ENCODE data around the gene BCL2L13.

BCL2L13 gene

GRCh38 chr22:17780116-17780740, 141.7 kb downstream of the BCL2L13 start:
- no peak overlapping the region for H3K27ac ChIP-seq
- TF ChIP-seq CTCF (IDR thresholded peaks at IDR 0.05) = no peak
- H3K4me3 ChIP-seq = no peak overlapping the region
- no peak for DNase-seq (ENCODE audit: low spot score)
